ENCODE measurements around the gene NKAIN2.

The NKAIN2 gene

GRCh38 chr6:124607119-124607627, 803.5 kb downstream of the NKAIN2 start:
- no peak overlapping the region for H3K4me3 ChIP-seq (ENCODE audit: low read length)
- no peak for DNase-seq (ENCODE audit: low read depth)
- no peak for TF ChIP-seq CTCF (conservative IDR thresholded peaks at IDR 0.05; ENCODE audit: low read length)

- no peak for TF ChIP-seq CTCF (conservative IDR thresholded peaks at IDR 0.05; ENCODE audit: low read length)
- H3K4me3 ChIP-seq (ENCODE audit: low read length), result no peak overlapping the region
- DNase-seq (ENCODE audit: low read depth), result no peak
These were observed 809.4 kb downstream of the NKAIN2 start for GRCh38 chr6:124613031-124613430.

- no peak for TF ChIP-seq CTCF (conservative IDR thresholded peaks at IDR 0.05; ENCODE audit: low read length)
- H3K4me3 ChIP-seq (ENCODE audit: low read length), result no peak overlapping the region
- DNase-seq (ENCODE audit: low read depth), result no peak
These were observed 818.7 kb downstream of the NKAIN2 start for GRCh38 chr6:124622351-124622750.

- H3K4me3 ChIP-seq (ENCODE audit: low read length), result no peak overlapping the region
- no peak for TF ChIP-seq CTCF (conservative IDR thresholded peaks at IDR 0.05; ENCODE audit: low read length)
- no peak for DNase-seq (ENCODE audit: low read depth)
These were observed 830.0 kb downstream of the NKAIN2 start for GRCh38 chr6:124633655-124634054.

GRCh38 chr6:124640432-124640831, 836.8 kb downstream of the NKAIN2 start:
- TF ChIP-seq CTCF (conservative IDR thresholded peaks at IDR 0.05; ENCODE audit: low read length), result no peak
- no peak overlapping the region for H3K4me3 ChIP-seq (ENCODE audit: low read length)
- DNase-seq (ENCODE audit: low read depth), result no peak

- no peak overlapping the region for H3K4me3 ChIP-seq (ENCODE audit: low read length)
- no peak for TF ChIP-seq CTCF (conservative IDR thresholded peaks at IDR 0.05; ENCODE audit: low read length)
- no peak for DNase-seq (ENCODE audit: low read depth)
These were observed 852.2 kb downstream of the NKAIN2 start for GRCh38 chr6:124655866-124656265.

GRCh38 chr6:124658053-124658452, 854.4 kb downstream of the NKAIN2 start:
- no peak for DNase-seq (ENCODE audit: low read depth)
- TF ChIP-seq CTCF (conservative IDR thresholded peaks at IDR 0.05; ENCODE audit: low read length), result no peak
- no peak overlapping the region for H3K4me3 ChIP-seq (ENCODE audit: low read length)

Data from AG10803 (cell line).